ENCODE results near the gene ATXN10.

The ATXN10 gene

GRCh38 chr22:45846952-45847351 is 175.3 kb downstream of the ATXN10 start:
- DNase-seq (ENCODE audit: extremely low spot score), result no peak
- TF ChIP-seq CTCF (IDR thresholded peaks at IDR 0.05; ENCODE audit: control extremely low read depth, extremely low read depth, low read depth, missing control alignments), result no peak
- ChIA-PET CTCF (interaction anchor here (1.3 kb wide), 1 partner anchor 18 kb away, joined by 3 read pairs; no protein-coding TSS in a partner anchor), POLR2A (no interaction called here)

DNA sequence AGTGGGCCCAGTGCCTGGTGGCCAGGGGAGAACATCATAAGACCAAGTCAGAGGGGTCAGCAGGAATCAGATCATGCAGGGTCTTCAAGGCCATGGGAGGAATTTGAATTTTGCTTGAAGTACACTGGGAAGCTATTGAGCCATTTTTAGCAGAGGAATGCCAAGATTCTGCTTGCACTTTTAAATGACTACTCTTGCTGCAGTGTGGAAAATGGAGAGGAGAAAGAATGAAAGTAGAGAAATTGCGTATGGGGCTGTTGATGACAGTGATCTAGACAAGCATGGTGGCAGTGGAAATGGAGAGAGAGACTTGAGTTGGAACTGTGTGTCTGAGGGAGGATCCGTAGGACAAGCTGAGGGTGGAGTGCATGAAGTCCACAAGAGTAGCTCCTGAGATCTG is 177.3 kb downstream of the ATXN10 start:
- CTCF ChIA-PET, result interaction anchor here (1.6 kb wide), 1 partner anchor 15 kb away, joined by 5 read pairs; no protein-coding TSS in a partner anchor
- TF ChIP-seq CTCF (IDR thresholded peaks at IDR 0.05; ENCODE audit: control extremely low read depth, extremely low read depth, low read depth, missing control alignments), result no peak
- POLR2A ChIA-PET, result no interaction called here
- no peak for DNase-seq (ENCODE audit: extremely low spot score)

- POLR2A ChIA-PET, result no interaction called here
- CTCF ChIA-PET, result interaction anchor here (1.4 to 5.6 kb wide), 2 partner anchors 11 to 27 kb away, joined by 3 to 27 read pairs; no protein-coding TSS in a partner anchor
- no peak for TF ChIP-seq CTCF (IDR thresholded peaks at IDR 0.05; ENCODE audit: control extremely low read depth, extremely low read depth, low read depth, missing control alignments)
- no peak for DNase-seq (ENCODE audit: extremely low spot score)
Measured at GRCh38 chr22:45852826-45853225, 181.2 kb downstream of the ATXN10 start.

GRCh38 chr22:45855961-45856360 is 184.3 kb downstream of the ATXN10 start:
- TF ChIP-seq CTCF (IDR thresholded peaks at IDR 0.05; ENCODE audit: control extremely low read depth, extremely low read depth, low read depth, missing control alignments), result no peak
- ChIA-PET CTCF (interaction anchor here (1.5 to 5.6 kb wide), 2 partner anchors 8 to 12 kb away, joined by 6 to 27 read pairs; no protein-coding TSS in a partner anchor), POLR2A (no interaction called here)
- DNase-seq (ENCODE audit: extremely low spot score), result no peak

GRCh38 chr22:45857519-45857918 is 185.9 kb downstream of the ATXN10 start:
- POLR2A ChIA-PET, result no interaction called here
- CTCF ChIA-PET, result no interaction called here
- TF ChIP-seq CTCF (IDR thresholded peaks at IDR 0.05; ENCODE audit: control extremely low read depth, extremely low read depth, low read depth, missing control alignments), result no peak
- DNase-seq (ENCODE audit: extremely low spot score), result no peak

GRCh38 chr22:45859231-45860161 is 187.9 kb downstream of the ATXN10 start:
- TF ChIP-seq CTCF (IDR thresholded peaks at IDR 0.05; ENCODE audit: control extremely low read depth, extremely low read depth, low read depth, missing control alignments), result no peak
- POLR2A ChIA-PET, result no interaction called here
- CTCF ChIA-PET, result no interaction called here
- DNase-seq (ENCODE audit: extremely low spot score), result no peak

Measured in GM10248 (cell line).